ENCODE results near the gene LRRC15. TPM values are rescaled to one million over a fixed set of nuclear protein-coding genes. Genes with fewer than 3 reads are reported as not detected.

Gene LRRC15
- polyA plus RNA-seq, 3 donors: not detected

GRCh38 chr3:194318511-194319161, 50.9 kb downstream of the LRRC15 start:
- Mint-ChIP-seq H3K36me3 (no peaks in the 10 kb centered on the region), H3K4me3 (no peak overlapping the region), H3K9me3 (peaks cover 7 to 18% (median 13%) of the 10 kb centered on the region in 7 donors), H3K4me1 (peaks cover 16% of the 10 kb centered on the region), H3K27ac (no peak overlapping the region), H3K27me3 (ENCODE audit: low read depth in 3 of 3) (peaks cover 44 to 72% (median 45%) of the 10 kb centered on the region in 3 donors)
- peaks cover 6 to 14% of the 10 kb centered on the region in 2 donors for H3K4me1 ChIP-seq (ENCODE audit: control insufficient read depth in 1 of 2, insufficient read depth in 2 of 2, low read length in 2 of 2)
- no peak overlapping the region for H2AFZ ChIP-seq (ENCODE audit: insufficient read depth, low read depth, low read length, poor library complexity, severe bottlenecking)
- no peak overlapping the region for H3K4me2 ChIP-seq (replicated peaks; ENCODE audit: extremely low read depth, low read length, poor library complexity, severe bottlenecking)
- TF ChIP-seq CTCF (IDR thresholded peaks at IDR 0.05): no peak
- peaks cover 17 to 45% of the 10 kb centered on the region in 2 donors for H3K27me3 ChIP-seq (ENCODE audit: control insufficient read depth in 2 of 2, insufficient read depth in 2 of 2, low read length in 2 of 2)
- 100% methylated on average over 3 of the region's 3 CpGs for WGBS (ENCODE audit: insufficient coverage)
- no peaks in the 10 kb centered on the region for H3K79me2 ChIP-seq (ENCODE audit: insufficient read depth, low read length)
- no peaks in the 10 kb centered on the region for H4K20me1 ChIP-seq (ENCODE audit: insufficient read depth, low read length)
- H3K4me3 ChIP-seq (replicated peaks in 1 of 3; ENCODE audit: low read depth in 2 of 3, low read length in 3 of 3): no peak overlapping the region
- DNase-seq: no peak
- peaks cover 9% of the 10 kb centered on the region in 2 donors for H3K9me3 ChIP-seq (replicated peaks in 1 of 2; ENCODE audit: control insufficient read depth in 1 of 2, insufficient read depth in 1 of 2, low read length in 2 of 2)
- H3K9ac ChIP-seq (ENCODE audit: insufficient read depth, low read length, poor library complexity, severe bottlenecking): no peak overlapping the region
- H3K27ac ChIP-seq (ENCODE audit: low read depth in 1 of 2, low read length in 2 of 2): no peak overlapping the region
- H3K36me3 ChIP-seq (replicated peaks in 1 of 2; ENCODE audit: control insufficient read depth in 1 of 2, insufficient read depth in 2 of 2, low read length in 2 of 2): no peaks in the 10 kb centered on the region
- intact Hi-C loops (cut with micrococcal nuclease): loop anchor here in 1 of 2 donors (10.0 kb wide), 1 partner anchor 654 kb away; no protein-coding TSS in a partner anchor

- no peak for DNase-seq
- Histone ChIP-seq H4K20me1 (ENCODE audit: insufficient read depth, low read length) (no peaks in the 10 kb centered on the region), H3K4me1 (ENCODE audit: control insufficient read depth in 1 of 2, insufficient read depth in 2 of 2, low read length in 2 of 2) (peaks cover 6 to 14% of the 10 kb centered on the region in 2 donors), H3K36me3 (replicated peaks in 1 of 2; ENCODE audit: control insufficient read depth in 1 of 2, insufficient read depth in 2 of 2, low read length in 2 of 2) (no peaks in the 10 kb centered on the region), H3K79me2 (ENCODE audit: insufficient read depth, low read length) (no peaks in the 10 kb centered on the region), H3K9ac (ENCODE audit: insufficient read depth, low read length, poor library complexity, severe bottlenecking) (no peak overlapping the region), H2AFZ (ENCODE audit: insufficient read depth, low read depth, low read length, poor library complexity, severe bottlenecking) (no peak overlapping the region), H3K9me3 (replicated peaks in 1 of 2; ENCODE audit: control insufficient read depth in 1 of 2, insufficient read depth in 1 of 2, low read length in 2 of 2) (peaks cover 9% of the 10 kb centered on the region in 2 donors), H3K4me2 (replicated peaks; ENCODE audit: extremely low read depth, low read length, poor library complexity, severe bottlenecking) (no peak overlapping the region), H3K27me3 (ENCODE audit: control insufficient read depth in 2 of 2, insufficient read depth in 2 of 2, low read length in 2 of 2) (peaks cover 30 to 61% of the 10 kb centered on the region in 2 donors), H3K4me3 (replicated peaks in 1 of 3; ENCODE audit: low read depth in 2 of 3, low read length in 3 of 3) (no peak overlapping the region), H3K27ac (ENCODE audit: low read depth in 1 of 2, low read length in 2 of 2) (no peak overlapping the region)
- no peaks in the 10 kb centered on the region for H3K36me3 Mint-ChIP-seq
- peaks cover 57 to 75% (median 57%) of the 10 kb centered on the region in 3 donors for H3K27me3 Mint-ChIP-seq (ENCODE audit: low read depth in 3 of 3)
- intact Hi-C loops (cut with micrococcal nuclease): loop anchor here (2.0 to 10.0 kb wide), 2 partner anchors 536 to 652 kb away; no protein-coding TSS in a partner anchor
- no peak overlapping the region for H3K27ac Mint-ChIP-seq
- 94% methylated on average over 6 of the region's 6 CpGs for WGBS (ENCODE audit: insufficient coverage)
- peaks cover 7 to 19% (median 12%) of the 10 kb centered on the region in 7 donors for H3K9me3 Mint-ChIP-seq
- TF ChIP-seq CTCF (IDR thresholded peaks at IDR 0.05): no peak
- H3K4me1 Mint-ChIP-seq: peaks cover 8% of the 10 kb centered on the region
- H3K4me3 Mint-ChIP-seq: no peak overlapping the region
These were observed 52.6 kb downstream of the LRRC15 start for GRCh38 chr3:194316918-194317317.

All from CD14-positive monocyte (primary cell).